ENCODE measurements around the gene PIGU. TPM values are rescaled to one million over a fixed set of nuclear protein-coding genes. Genes with fewer than 3 reads are reported as not detected.

Gene PIGU
- polyA plus RNA-seq, 1 of the 3 experiments (the other 2 are of a cell fraction) = 40.3 TPM

DNA sequence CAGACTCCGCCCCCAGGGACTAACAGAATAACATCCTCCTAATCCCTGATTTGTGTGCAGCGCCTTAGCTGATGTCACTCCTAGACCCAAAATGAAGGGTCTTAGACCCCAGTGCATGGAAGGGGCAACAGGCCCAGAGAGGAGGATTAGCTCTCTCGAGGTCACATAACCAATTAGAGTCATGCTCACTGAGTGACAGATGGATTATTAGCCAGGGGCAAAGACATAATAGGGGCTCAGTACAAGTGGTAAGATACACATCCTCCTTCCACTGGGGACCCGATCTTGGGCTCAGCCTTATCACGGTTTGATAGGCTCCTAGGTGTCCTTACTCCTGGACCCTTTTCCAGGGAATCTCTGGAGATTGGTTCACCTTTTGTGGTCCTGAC lies 28.1 kb upstream of the PIGU start:
- CTCF ChIA-PET = interaction anchor here (0.6 to 2.1 kb wide), 5 partner anchors 10 to 392 kb away, joined by 3 to 9 read pairs (median 3); partner anchors contain the start of gene MAP1LC3A
- Histone ChIP-seq H3K9ac (peak overlapping the region; percentile 98), H3K79me2 (ENCODE audit: insufficient read depth) (no peaks in the 10 kb centered on the region), H3K9me3 (no peaks in the 10 kb centered on the region), H3K36me3 (replicated peaks in 1 of 2; ENCODE audit: control insufficient read depth in 1 of 2, insufficient read depth in 2 of 2, low read length in 1 of 2) (peaks cover 0 to 4% of the 10 kb centered on the region in 2 experiments), H3K9me2 (no peaks in the 10 kb centered on the region), H4K20me1 (ENCODE audit: insufficient read depth) (no peaks in the 10 kb centered on the region), H3K27me3 (ENCODE audit: insufficient read depth) (no peaks in the 10 kb centered on the region), H3K4me3 (ENCODE audit: low read depth in 2 of 2, low read length in 1 of 2) (peak overlapping the region; percentile 84 to 92), H3K27ac (ENCODE audit: low read depth in 2 of 2, low read length in 1 of 2) (peak overlapping the region; percentile 86 to 94), H2AFZ (ENCODE audit: low read depth) (peak overlapping the region; percentile 88; the same call in 1 of the 2 replicates), H3K4me2 (peak overlapping the region; percentile 89), H3K4me1 (ENCODE audit: control insufficient read depth in 1 of 2, insufficient read depth in 2 of 2, low read depth in 1 of 2, low read length in 1 of 2) (peaks cover 8 to 22% of the 10 kb centered on the region in 2 experiments; a peak in 3 of 4 replicates), H3F3A (replicated peaks; ENCODE audit: insufficient read depth) (peaks cover 17% of the 10 kb centered on the region)
- POLR2A ChIA-PET = no interaction called here
- WGBS (ENCODE audit: low lambda C conversion rate) = 41% methylated on average over 5 of the region's 5 CpGs
- DNase-seq = no peak
- TF ChIP-seq, protein P1, sequence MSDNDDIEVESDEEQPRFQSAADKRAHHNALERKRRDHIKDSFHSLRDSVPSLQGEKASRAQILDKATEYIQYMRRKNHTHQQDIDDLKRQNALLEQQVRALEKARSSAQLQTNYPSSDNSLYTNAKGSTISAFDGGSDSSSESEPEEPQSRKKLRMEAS (IDR thresholded peaks at IDR 0.05; ENCODE audit: low read depth) = no peak
- TF ChIP-seq ELF1 (IDR thresholded peaks at IDR 0.05) (no peak), GATA2 (CRISPR knock-in tag; IDR thresholded peaks at IDR 0.05) (no peak), SIN3A (IDR thresholded peaks at IDR 0.05; ENCODE audit: borderline replicate concordance, low read depth, low read length) (no peak), FOXJ3 (CRISPR knock-in tag; IDR thresholded peaks at IDR 0.05) (no peak), EP300 (IDR thresholded peaks at IDR 0.05; ENCODE audit: borderline replicate concordance in 1 of 2, low read depth in 1 of 2, low read length in 1 of 2) (no peak), TAF1 (IDR thresholded peaks at IDR 0.05; ENCODE audit: borderline replicate concordance, low read depth, low read length) (no peak), CHD2 (IDR thresholded peaks at IDR 0.05; ENCODE audit: low read length, partially characterized antibody) (no peak), RXRA (IDR thresholded peaks at IDR 0.05; ENCODE audit: borderline replicate concordance, low read depth) (no peak), GABPA (IDR thresholded peaks at IDR 0.05; ENCODE audit: low read depth) (no peak), JUND (IDR thresholded peaks at IDR 0.05) (no peak), POLR2AphosphoS5 (IDR thresholded peaks at IDR 0.05; ENCODE audit: low read depth, low read length) (no peak)
- TF ChIP-seq, protein P2, sequence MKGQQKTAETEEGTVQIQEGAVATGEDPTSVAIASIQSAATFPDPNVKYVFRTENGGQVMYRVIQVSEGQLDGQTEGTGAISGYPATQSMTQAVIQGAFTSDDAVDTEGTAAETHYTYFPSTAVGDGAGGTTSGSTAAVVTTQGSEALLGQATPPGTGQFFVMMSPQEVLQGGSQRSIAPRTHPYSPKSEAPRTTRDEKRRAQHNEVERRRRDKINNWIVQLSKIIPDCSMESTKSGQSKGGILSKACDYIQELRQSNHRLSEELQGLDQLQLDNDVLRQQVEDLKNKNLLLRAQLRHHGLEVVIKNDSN (IDR thresholded peaks at IDR 0.05; ENCODE audit: borderline replicate concordance, low read depth) = no peak

DNA sequence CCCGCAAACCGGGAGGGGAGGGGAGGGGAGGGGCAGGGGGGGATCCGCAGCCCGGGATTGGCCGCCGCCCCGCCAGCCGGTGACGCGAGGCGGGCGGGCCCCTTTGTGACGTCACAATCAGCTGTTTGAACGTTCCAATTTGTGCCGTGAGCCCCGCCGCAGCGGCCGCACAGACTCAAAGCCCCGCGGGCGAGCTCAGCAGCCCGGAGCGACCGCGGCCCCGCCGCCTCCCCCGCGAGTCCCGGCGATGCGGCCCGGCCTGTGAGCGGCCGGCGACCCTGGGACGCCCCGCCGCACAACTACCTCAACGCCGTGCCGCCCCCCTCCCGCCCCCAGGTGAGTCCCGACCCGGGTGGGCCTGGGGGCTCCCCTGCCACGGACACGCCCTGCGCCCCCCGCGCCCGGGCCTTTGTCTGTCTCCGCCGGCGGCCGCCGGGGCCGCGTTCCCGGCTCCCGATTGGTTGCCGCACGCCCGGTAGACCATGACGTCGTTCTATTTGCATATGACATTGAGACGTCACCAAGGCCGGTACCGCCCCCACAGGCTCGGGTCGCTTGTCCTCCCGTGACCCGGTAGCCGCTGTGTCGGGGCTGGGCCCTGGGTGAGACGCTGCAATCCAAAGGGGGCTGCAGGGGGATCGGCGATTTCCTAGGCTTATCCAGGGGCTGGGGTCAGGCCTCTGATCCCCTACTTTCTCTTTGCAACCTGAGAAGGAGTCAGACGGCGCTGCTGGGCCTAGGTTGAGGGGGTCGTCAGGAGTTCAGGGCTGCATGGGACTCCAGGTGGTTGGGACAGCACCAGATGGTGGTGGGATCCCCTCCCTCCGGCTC lies 27.5 kb upstream of the PIGU start, which contains the start of gene TP53INP2:
Gene TP53INP2 (plus strand): TSS at position 168 of the 831 bp plus-strand sequence. CDS start 4,396 bp downstream, outside the sequence.
- Histone ChIP-seq H3K4me1 (ENCODE audit: control insufficient read depth in 1 of 2, insufficient read depth in 2 of 2, low read depth in 1 of 2, low read length in 1 of 2) (peaks cover 8 to 21% of the 10 kb centered on the region in 2 experiments; a peak in 3 of 4 replicates), H3K4me2 (peak within 1 kb of the TSS; percentile 89), H3K9ac (peak within 1 kb of the TSS; percentile 98), H3K9me2 (no peaks in the 10 kb centered on the region), H3K36me3 (replicated peaks in 1 of 2; ENCODE audit: control insufficient read depth in 1 of 2, insufficient read depth in 2 of 2, low read length in 1 of 2) (peaks cover 0 to 4% of the 10 kb centered on the region in 2 experiments), H3K9me3 (no peaks in the 10 kb centered on the region), H3K79me2 (ENCODE audit: insufficient read depth) (no peaks in the 10 kb centered on the region), H4K20me1 (ENCODE audit: insufficient read depth) (no peaks in the 10 kb centered on the region), H3K4me3 (ENCODE audit: low read depth in 2 of 2, low read length in 1 of 2) (peak within 1 kb of the TSS; percentile 84 to 92), H3K27me3 (ENCODE audit: insufficient read depth) (no peaks in the 10 kb centered on the region), H3F3A (replicated peaks; ENCODE audit: insufficient read depth) (peaks cover 17% of the 10 kb centered on the region), H2AFZ (ENCODE audit: low read depth) (peak within 1 kb of the TSS; percentile 89), H3K27ac (ENCODE audit: low read depth in 2 of 2, low read length in 1 of 2) (peak within 1 kb of the TSS; percentile 86 to 94)
- WGBS (ENCODE audit: low lambda C conversion rate) = 2% methylated on average over 7 of the region's 82 CpGs
- ChIA-PET POLR2A (interaction anchor here (0.6 to 1.6 kb wide), 7 partner anchors 9 to 1357 kb away, joined by 3 to 14 read pairs (median 4); partner anchors contain the start of genes MAP1LC3A and PIGU), CTCF (interaction anchor here (1.0 to 2.1 kb wide), 9 partner anchors 24 to 392 kb away, joined by 3 to 9 read pairs (median 4); partner anchors contain the start of genes DYNLRB1 and MAP1LC3A)
- TF ChIP-seq RXRA (IDR thresholded peaks at IDR 0.05; ENCODE audit: borderline replicate concordance, low read depth) (peak; percentile 62; the same call in 1 of the 2 replicates), MXI1 (IDR thresholded peaks at IDR 0.05; ENCODE audit: low read depth, low read length) (peak; percentile 43; the same call in 1 of the 2 replicates), JUND (IDR thresholded peaks at IDR 0.05) (no peak), EZH2phosphoT487 (IDR thresholded peaks at IDR 0.05; ENCODE audit: borderline replicate concordance, low read depth) (no peak), NFIC (IDR thresholded peaks at IDR 0.05; ENCODE audit: borderline replicate concordance) (no peak), POLR2AphosphoS5 (IDR thresholded peaks at IDR 0.05; ENCODE audit: low read depth, low read length) (no peak; the same call in none of the 2 replicates), RFX5 (IDR thresholded peaks at IDR 0.05; ENCODE audit: low read length) (0 out of 2 replicates have a peak, but pooled peaks have one; percentile 47), SIN3A (IDR thresholded peaks at IDR 0.05; ENCODE audit: borderline replicate concordance, low read depth, low read length) (peak; percentile 68; the same call in 1 of the 2 replicates)
- TF ChIP-seq, protein P3, sequence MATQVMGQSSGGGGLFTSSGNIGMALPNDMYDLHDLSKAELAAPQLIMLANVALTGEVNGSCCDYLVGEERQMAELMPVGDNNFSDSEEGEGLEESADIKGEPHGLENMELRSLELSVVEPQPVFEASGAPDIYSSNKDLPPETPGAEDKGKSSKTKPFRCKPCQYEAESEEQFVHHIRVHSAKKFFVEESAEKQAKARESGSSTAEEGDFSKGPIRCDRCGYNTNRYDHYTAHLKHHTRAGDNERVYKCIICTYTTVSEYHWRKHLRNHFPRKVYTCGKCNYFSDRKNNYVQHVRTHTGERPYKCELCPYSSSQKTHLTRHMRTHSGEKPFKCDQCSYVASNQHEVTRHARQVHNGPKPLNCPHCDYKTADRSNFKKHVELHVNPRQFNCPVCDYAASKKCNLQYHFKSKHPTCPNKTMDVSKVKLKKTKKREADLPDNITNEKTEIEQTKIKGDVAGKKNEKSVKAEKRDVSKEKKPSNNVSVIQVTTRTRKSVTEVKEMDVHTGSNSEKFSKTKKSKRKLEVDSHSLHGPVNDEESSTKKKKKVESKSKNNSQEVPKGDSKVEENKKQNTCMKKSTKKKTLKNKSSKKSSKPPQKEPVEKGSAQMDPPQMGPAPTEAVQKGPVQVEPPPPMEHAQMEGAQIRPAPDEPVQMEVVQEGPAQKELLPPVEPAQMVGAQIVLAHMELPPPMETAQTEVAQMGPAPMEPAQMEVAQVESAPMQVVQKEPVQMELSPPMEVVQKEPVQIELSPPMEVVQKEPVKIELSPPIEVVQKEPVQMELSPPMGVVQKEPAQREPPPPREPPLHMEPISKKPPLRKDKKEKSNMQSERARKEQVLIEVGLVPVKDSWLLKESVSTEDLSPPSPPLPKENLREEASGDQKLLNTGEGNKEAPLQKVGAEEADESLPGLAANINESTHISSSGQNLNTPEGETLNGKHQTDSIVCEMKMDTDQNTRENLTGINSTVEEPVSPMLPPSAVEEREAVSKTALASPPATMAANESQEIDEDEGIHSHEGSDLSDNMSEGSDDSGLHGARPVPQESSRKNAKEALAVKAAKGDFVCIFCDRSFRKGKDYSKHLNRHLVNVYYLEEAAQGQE (IDR thresholded peaks at IDR 0.05; ENCODE audit: low read depth, low read length) = no peak
- TF ChIP-seq, protein P4, sequence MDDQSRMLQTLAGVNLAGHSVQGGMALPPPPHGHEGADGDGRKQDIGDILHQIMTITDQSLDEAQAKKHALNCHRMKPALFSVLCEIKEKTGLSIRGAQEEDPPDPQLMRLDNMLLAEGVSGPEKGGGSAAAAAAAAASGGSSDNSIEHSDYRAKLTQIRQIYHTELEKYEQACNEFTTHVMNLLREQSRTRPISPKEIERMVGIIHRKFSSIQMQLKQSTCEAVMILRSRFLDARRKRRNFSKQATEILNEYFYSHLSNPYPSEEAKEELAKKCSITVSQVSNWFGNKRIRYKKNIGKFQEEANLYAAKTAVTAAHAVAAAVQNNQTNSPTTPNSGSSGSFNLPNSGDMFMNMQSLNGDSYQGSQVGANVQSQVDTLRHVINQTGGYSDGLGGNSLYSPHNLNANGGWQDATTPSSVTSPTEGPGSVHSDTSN (IDR thresholded peaks at IDR 0.05) = peak; percentile 56; the same call in 1 of the 2 replicates
- TF ChIP-seq, protein P1 (IDR thresholded peaks at IDR 0.05; ENCODE audit: low read depth) = no peak
- peak; percentile 96 for DNase-seq
